Measurements from ENCODE around the gene AHI1.

AHI1 gene

GRCh38 chr6:135305684-135306083 lies 191.9 kb downstream of the AHI1 start:
- H3K4me3 ChIP-seq (ENCODE audit: low read depth, low read length), result no peak overlapping the region
- TF ChIP-seq, protein P1, sequence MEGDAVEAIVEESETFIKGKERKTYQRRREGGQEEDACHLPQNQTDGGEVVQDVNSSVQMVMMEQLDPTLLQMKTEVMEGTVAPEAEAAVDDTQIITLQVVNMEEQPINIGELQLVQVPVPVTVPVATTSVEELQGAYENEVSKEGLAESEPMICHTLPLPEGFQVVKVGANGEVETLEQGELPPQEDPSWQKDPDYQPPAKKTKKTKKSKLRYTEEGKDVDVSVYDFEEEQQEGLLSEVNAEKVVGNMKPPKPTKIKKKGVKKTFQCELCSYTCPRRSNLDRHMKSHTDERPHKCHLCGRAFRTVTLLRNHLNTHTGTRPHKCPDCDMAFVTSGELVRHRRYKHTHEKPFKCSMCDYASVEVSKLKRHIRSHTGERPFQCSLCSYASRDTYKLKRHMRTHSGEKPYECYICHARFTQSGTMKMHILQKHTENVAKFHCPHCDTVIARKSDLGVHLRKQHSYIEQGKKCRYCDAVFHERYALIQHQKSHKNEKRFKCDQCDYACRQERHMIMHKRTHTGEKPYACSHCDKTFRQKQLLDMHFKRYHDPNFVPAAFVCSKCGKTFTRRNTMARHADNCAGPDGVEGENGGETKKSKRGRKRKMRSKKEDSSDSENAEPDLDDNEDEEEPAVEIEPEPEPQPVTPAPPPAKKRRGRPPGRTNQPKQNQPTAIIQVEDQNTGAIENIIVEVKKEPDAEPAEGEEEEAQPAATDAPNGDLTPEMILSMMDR (conservative IDR thresholded peaks at IDR 0.05; ENCODE audit: low read depth, low read length), result no peak
- DNase-seq (ENCODE audit: low read depth), result no peak

DNA sequence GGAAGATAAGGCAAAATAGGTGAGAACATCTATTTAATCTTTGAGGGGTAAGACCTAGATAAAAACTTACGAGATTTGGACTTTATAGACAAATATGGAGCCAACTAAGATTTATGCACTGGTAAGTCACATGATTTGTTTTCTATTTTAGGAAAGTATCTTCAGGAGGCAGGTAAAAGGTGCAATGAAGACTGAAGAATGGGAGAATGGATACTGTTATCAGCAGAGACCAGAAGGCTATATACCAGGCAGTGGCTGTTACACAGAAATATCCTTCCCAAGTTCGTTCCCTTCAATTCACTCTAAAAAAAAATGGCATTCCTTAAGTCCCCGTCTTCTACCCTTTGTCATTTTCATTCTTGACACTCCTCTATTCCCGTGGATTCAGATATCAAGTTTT lies 192.7 kb downstream of the AHI1 start:
- TF ChIP-seq, protein P1 (conservative IDR thresholded peaks at IDR 0.05; ENCODE audit: low read depth, low read length), result no peak
- no peak for DNase-seq (ENCODE audit: low read depth)

DNA sequence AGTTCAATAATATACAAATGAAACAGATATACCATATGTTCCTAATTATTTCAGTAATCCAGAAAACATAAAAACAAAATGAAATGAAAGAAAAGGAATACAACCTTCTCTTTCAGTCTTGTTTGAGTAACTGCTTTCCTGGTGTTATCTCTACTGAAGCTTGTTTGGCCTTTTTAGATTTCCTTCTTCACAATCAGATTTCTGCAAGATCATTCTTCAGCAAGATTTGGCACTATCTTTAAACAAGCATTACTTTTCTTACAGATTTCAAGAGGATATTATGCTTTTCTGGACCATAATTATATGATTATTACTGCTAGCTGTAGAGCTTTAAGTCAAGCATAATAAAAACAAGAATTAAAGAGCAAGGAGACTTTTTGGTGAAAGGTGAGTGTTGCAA lies 196.2 kb downstream of the AHI1 start:
- TF ChIP-seq, protein P1 (conservative IDR thresholded peaks at IDR 0.05; ENCODE audit: low read depth, low read length), result no peak
- no peak overlapping the region for H3K4me3 ChIP-seq (ENCODE audit: low read depth, low read length)
- DNase-seq (ENCODE audit: low read depth), result no peak

More for the DNA sequence above, 192.7 kb downstream of the AHI1 start:
- H3K4me3 ChIP-seq (ENCODE audit: low read depth, low read length), result no peak overlapping the region

DNA sequence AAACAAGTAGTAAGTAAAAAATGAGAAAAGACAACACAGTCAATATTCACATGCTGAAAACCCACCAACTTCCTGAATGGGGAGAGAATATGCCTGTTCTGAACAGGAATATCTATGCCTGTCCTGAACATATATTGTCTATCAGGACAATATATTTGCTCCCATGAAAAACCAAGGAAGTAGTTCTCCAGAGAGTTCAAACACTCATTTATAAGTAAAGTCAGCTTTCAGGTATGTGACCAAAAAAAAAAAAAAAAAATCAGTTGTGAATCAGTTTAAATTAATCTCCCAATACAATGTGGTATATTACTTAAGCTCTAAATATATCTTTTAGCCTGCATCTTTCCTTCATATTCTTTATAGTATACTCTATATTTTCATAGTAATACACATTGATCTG lies 197.0 kb downstream of the AHI1 start:
- no peak overlapping the region for H3K4me3 ChIP-seq (ENCODE audit: low read depth, low read length)
- DNase-seq (ENCODE audit: low read depth), result no peak
- TF ChIP-seq, protein P1 (conservative IDR thresholded peaks at IDR 0.05; ENCODE audit: low read depth, low read length), result no peak

DNA sequence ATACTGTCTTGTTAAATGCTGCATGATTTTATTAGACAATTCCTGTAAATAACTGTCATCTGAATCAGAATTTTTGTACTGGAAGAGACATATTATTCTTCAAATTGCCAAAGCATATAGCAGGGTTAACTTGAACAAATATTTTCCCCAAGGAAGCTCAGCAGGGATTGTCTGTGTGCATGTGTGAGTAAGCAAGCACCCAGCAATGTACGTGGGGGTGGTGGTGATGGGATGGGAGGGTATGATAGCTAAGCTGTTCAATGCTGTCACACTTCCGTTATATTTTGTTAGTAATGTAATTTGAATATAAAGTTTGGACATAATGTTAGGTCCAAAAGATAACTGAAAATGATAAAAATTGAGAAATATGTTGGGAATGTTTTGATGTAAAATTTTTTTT lies 198.3 kb downstream of the AHI1 start:
- no peak overlapping the region for H3K4me3 ChIP-seq (ENCODE audit: low read depth, low read length)
- TF ChIP-seq, protein P1 (conservative IDR thresholded peaks at IDR 0.05; ENCODE audit: low read depth, low read length), result no peak
- DNase-seq (ENCODE audit: low read depth), result peak; percentile 88

DNA sequence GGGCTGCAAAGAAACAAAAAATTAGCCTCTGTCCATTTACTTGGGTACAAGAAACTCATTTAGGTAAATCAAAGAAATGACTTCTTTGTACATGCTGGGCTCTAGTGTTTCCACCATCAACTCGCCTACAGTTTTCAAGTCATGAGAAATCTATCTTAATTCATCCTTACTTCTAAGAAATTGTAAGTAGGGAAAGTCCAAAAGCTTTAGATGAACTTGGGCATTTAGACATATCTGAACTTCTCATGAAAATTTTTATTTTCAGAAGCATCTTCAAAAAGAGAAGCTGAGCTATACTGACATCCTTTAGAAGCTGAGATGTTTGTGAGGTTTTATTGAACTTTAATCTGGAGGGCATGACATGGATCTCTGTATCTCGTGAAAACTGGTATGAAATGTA lies 199.1 kb downstream of the AHI1 start:
- TF ChIP-seq, protein P1 (conservative IDR thresholded peaks at IDR 0.05; ENCODE audit: low read depth, low read length), result no peak
- H3K4me3 ChIP-seq (ENCODE audit: low read depth, low read length), result no peak overlapping the region
- DNase-seq (ENCODE audit: low read depth), result no peak

GRCh38 chr6:135296715-135297114 lies 200.8 kb downstream of the AHI1 start:
- no peak for DNase-seq (ENCODE audit: low read depth)
- TF ChIP-seq, protein P1 (conservative IDR thresholded peaks at IDR 0.05; ENCODE audit: low read depth, low read length), result no peak
- H3K4me3 ChIP-seq (ENCODE audit: low read depth, low read length), result no peak overlapping the region

All from choroid plexus epithelial cell (primary cell).